ENCODE data around the gene CATSPER3. TPM values are rescaled to one million over a fixed set of nuclear protein-coding genes. Genes with fewer than 3 reads are reported as not detected.

Gene CATSPER3
- total RNA-seq, 1 experiment from 2014 or later: 0.50 TPM

DNA sequence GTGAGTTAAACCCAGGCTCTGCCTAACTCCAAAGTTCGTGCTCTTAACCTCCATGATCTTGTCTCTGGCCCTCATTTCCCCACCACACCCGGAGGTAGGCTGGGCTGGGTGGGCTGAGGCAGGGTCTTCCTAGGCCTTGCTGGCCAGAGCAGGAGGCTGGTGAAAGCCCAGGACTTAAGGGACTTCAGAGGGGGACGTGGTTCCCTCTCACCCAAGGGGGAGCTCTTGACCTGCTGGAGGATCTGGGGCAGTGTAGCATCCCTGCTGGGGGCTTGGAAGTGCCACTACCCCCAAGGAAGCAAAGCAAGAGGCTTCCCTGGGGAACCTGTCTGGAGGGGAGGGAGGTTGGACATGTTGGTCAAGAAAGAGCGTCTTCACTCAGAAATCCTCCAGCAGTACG is 51.6 kb downstream of the CATSPER3 start:
- Histone ChIP-seq H3K4me1 (ENCODE audit: insufficient read depth, low read length) (no peaks in the 10 kb centered on the region), H3K4ac (ENCODE audit: low read depth, low read length) (no peak overlapping the region), H3K27me3 (ENCODE audit: insufficient read depth, low read length) (peaks cover 2% of the 10 kb centered on the region; the same call in 1 of the 2 replicates), H4K91ac (ENCODE audit: insufficient read length, low read depth, low read length) (no peak overlapping the region), H2BK5ac (ENCODE audit: insufficient read length, low read length) (no peak overlapping the region), H4K5ac (ENCODE audit: insufficient read length, low read depth, low read length) (no peak overlapping the region), H2BK20ac (ENCODE audit: low read depth, low read length, poor library complexity, severe bottlenecking) (no peak overlapping the region), H2BK12ac (ENCODE audit: insufficient read length, low read depth, low read length) (no peak overlapping the region), H3K23ac (ENCODE audit: insufficient read length, low read depth, low read length) (no peak overlapping the region), H3K23me2 (ENCODE audit: insufficient read length, low read depth, low read length, poor library complexity, severe bottlenecking) (no peaks in the 10 kb centered on the region), H3K79me2 (ENCODE audit: insufficient read depth, low read length) (no peaks in the 10 kb centered on the region), H3K27ac (ENCODE audit: insufficient read length, low read depth, low read length) (no peak overlapping the region), H2BK15ac (ENCODE audit: low read depth, low read length) (no peak overlapping the region), H3T11ph (ENCODE audit: low read length) (no peak overlapping the region), H2AK5ac (ENCODE audit: insufficient read length, low read length) (no peak overlapping the region), H3K56ac (ENCODE audit: insufficient read length, low read depth, low read length) (no peak overlapping the region), H3K9me3 (ENCODE audit: control insufficient read depth, low read depth, low read length) (no peaks in the 10 kb centered on the region), H3K4me2 (ENCODE audit: insufficient read depth, insufficient read length, low read length) (no peak overlapping the region), H3K9ac (ENCODE audit: extremely low read depth, insufficient read length, low read length) (no peak overlapping the region), H2AFZ (ENCODE audit: low read length) (no peak overlapping the region), H4K8ac (replicated peaks; ENCODE audit: insufficient read length, low read depth, low read length) (no peak overlapping the region), H3K18ac (ENCODE audit: insufficient read length, low read depth, low read length) (no peak overlapping the region), H3K14ac (ENCODE audit: insufficient read depth, low read length) (no peak overlapping the region), H3K79me1 (ENCODE audit: insufficient read depth, low read depth, low read length, poor library complexity, severe bottlenecking) (no peaks in the 10 kb centered on the region), H2BK120ac (ENCODE audit: low read depth, low read length, poor library complexity, severe bottlenecking) (no peak overlapping the region), H4K20me1 (ENCODE audit: control insufficient read depth, insufficient read depth, insufficient read length) (no peaks in the 10 kb centered on the region)
- Mint-ChIP-seq H3K4me3 (no peak overlapping the region), H3K4me1 (peaks cover 0 to 3% of the 10 kb centered on the region in 2 experiments; a peak in 2 of 4 replicates), H3K27ac (no peak overlapping the region; a peak in 1 of 7 replicates), H3K36me3 (ENCODE audit: insufficient read depth in 1 of 3, low read depth in 3 of 3) (no peaks in the 10 kb centered on the region), H3K27me3 (ENCODE audit: low read depth) (peaks cover 82% of the 10 kb centered on the region), H3K9me3 (no peaks in the 10 kb centered on the region)
- TF ChIP-seq, protein P1, sequence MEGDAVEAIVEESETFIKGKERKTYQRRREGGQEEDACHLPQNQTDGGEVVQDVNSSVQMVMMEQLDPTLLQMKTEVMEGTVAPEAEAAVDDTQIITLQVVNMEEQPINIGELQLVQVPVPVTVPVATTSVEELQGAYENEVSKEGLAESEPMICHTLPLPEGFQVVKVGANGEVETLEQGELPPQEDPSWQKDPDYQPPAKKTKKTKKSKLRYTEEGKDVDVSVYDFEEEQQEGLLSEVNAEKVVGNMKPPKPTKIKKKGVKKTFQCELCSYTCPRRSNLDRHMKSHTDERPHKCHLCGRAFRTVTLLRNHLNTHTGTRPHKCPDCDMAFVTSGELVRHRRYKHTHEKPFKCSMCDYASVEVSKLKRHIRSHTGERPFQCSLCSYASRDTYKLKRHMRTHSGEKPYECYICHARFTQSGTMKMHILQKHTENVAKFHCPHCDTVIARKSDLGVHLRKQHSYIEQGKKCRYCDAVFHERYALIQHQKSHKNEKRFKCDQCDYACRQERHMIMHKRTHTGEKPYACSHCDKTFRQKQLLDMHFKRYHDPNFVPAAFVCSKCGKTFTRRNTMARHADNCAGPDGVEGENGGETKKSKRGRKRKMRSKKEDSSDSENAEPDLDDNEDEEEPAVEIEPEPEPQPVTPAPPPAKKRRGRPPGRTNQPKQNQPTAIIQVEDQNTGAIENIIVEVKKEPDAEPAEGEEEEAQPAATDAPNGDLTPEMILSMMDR (conservative IDR thresholded peaks at IDR 0.05): peak; percentile 24; the same call in 1 of the 3 replicates
- WGBS (ENCODE audit: extremely low coverage, insufficient read length, low lambda C conversion rate): no CpG with 5 or more reads among the region's 5 CpGs
- DNase-seq: no peak

Measured in H9 (cell line).